Measurements from ENCODE around the gene C1QA.

- TF ChIP-seq CTCF (IDR thresholded peaks at IDR 0.05 in 2 of 3, conservative IDR thresholded peaks at IDR 0.05 in 1 of 3; ENCODE audit: control insufficient read depth in 2 of 3, extremely low read depth in 1 of 3, insufficient read depth in 1 of 3, low read depth in 3 of 3, low read length in 3 of 3) (no peak), NFIC (IDR thresholded peaks at IDR 0.05; ENCODE audit: low read depth, low read length) (no peak), ESRRA (IDR thresholded peaks at IDR 0.05; ENCODE audit: low read length) (no peak), ASH2L (IDR thresholded peaks at IDR 0.05; ENCODE audit: borderline replicate concordance, low read depth) (no peak), MXI1 (IDR thresholded peaks at IDR 0.05; ENCODE audit: low read depth, low read length) (no peak), MEF2A (IDR thresholded peaks at IDR 0.05; ENCODE audit: insufficient read depth, low read depth, low read length) (no peak), YY1 (IDR thresholded peaks at IDR 0.05; ENCODE audit: low read depth, low read length) (no peak), EZH2 (IDR thresholded peaks at IDR 0.05; ENCODE audit: borderline replicate concordance, control insufficient read depth, low read depth, low read length) (no peak), ETV6 (conservative IDR thresholded peaks at IDR 0.05 in 1 of 2, IDR thresholded peaks at IDR 0.05 in 1 of 2; ENCODE audit: borderline replicate concordance in 1 of 2, low read depth in 1 of 2) (no peak), NKRF (conservative IDR thresholded peaks at IDR 0.05) (no peak), POLR2A (IDR thresholded peaks at IDR 0.05; ENCODE audit: low read depth, low read length) (no peak)
Observed at GRCh38 chr1:22592051-22592450, 44.4 kb upstream of the C1QA start.
